ENCODE measurements around the gene AP5M1.
A peak's percentile ranks its signal among the peaks of the same experiment; 100 is the strongest.
"Not testable (repeated sequence)": the region's sequence is repeated elsewhere in the genome, so short reads cannot be mapped to it uniquely, and the experiment has no call there.

The AP5M1 gene

DNA sequence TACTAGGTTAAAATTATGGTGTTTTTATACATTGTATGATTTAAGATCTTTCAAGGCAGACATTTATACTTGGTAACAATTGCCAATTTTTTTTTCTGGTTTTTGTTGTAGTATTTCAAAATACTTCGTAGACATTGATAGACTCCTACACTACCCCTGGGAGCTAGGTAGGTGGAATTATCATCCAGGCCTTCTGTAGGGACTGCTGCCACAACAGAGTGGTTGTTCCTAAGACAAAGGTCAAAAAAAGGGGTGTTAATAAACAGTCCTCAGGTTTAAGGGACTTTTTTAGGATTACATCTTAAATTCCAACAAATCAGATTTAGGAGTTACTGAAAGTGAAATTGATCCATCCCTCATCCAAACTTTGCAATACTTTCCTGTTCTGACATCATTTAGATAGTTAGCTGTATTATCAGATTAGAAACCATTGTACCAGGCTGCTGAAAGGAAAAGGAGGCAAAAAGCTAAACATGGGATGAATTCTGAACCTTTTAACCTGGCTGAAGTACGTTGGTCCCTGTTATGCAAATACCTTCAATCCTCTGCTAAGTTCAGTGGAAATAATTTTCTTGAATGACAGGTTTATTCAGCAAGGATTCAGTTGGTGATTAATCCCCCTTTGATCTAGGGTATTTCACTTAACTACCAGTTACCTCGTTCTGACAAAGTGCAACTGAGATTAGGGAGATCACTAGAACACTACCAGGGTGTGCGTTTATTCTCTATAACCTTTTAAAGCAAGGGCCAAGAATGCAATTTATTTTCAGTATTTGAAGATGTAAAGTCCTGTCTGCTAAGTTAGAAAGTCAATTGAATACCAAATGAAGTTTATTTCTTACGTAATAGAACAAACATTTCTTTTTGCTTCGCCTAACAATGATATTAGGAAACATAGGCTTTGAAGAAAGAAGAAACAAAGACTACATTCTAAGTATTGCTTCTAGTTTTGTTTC, 23.2 kb downstream of the AP5M1 start:
- no peak for DNase-seq

- DNase-seq, result no peak
Measured at GRCh38 chr14:57293866-57294837, 25.4 kb downstream of the AP5M1 start.

DNA sequence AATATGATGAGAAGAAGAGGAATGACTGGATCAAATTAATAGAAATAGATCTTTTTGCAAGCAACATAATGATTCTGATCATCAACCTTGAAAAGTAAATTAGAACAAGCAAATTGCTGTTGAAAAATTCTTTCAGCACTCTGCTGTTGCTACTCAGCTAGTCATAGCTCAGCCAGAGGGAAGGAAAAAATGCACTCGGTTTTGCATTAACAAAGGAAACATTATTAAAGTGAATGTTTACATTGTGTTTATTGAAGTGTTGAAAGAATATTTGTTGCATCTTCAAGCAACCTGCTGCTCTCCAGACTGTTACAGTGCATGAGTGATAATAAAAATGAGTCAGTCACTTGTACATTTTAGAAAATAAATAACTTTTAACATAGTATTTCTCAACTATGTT, 26.5 kb downstream of the AP5M1 start:
- DNase-seq, result no peak

GRCh38 chr14:57297852-57298251, 29.1 kb downstream of the AP5M1 start:
- no peak for DNase-seq

GRCh38 chr14:57299511-57299910, 30.7 kb downstream of the AP5M1 start:
- DNase-seq, result no peak

GRCh38 chr14:57302883-57303282, 34.1 kb downstream of the AP5M1 start:
- DNase-seq, result no peak

- DNase-seq, result no peak
Measured at GRCh38 chr14:57314396-57315089, 45.8 kb downstream of the AP5M1 start.

- DNase-seq, result peak; percentile 74
Measured at GRCh38 chr14:57317248-57317833, 48.6 kb downstream of the AP5M1 start.

DNA sequence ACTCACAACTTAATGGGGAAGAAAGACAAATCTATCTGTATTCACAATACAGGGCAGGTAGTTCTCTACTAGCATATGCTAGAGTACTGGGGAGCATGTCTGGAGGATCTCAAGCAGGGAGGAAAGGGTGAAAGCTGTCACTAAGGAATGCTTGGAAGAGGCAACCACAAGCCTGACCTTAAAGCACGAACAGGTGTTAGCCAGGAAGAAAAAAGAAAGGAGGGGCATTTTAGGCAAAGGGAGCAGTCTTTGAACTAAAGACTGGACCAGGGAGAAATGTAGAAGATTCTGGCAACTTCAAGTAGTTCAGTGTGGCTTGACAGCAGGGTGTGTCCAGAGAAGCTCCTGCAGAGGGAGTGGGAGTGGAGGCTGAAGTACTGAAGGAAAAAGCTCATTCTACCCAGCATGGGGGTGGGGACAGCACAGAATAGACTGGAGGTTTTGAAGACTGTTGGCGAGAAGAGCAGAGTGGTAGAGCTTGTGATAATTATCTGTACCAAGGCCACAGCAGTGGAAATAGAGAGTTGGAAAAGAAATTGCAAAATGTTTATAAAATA, 50.9 kb downstream of the AP5M1 start:
- DNase-seq, result no peak

GRCh38 chr14:57323721-57324120, 55.0 kb downstream of the AP5M1 start:
- no peak for DNase-seq

DNA sequence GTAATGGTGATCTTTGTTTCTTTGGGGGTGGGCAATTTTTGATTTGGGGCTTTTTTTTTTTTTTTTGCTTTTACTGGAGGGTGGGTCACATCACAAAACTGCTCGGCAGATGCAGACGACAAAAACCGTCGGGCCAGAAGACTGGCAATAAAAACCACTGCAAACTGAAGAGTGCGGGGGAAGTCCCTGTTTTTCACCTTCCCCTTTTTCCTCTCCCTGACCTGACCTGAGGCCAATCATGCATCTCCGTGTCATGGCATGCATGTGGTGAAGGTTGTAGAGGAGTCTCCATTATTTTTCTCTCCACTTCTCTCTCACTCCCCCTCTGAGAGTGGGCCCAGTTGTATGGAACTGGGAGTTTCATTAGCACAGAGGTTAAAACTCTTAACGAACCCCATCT, 57.5 kb downstream of the AP5M1 start:
- DNase-seq, result no peak

GRCh38 chr14:57329833-57330232, 61.1 kb downstream of the AP5M1 start:
- no peak for DNase-seq

DNA sequence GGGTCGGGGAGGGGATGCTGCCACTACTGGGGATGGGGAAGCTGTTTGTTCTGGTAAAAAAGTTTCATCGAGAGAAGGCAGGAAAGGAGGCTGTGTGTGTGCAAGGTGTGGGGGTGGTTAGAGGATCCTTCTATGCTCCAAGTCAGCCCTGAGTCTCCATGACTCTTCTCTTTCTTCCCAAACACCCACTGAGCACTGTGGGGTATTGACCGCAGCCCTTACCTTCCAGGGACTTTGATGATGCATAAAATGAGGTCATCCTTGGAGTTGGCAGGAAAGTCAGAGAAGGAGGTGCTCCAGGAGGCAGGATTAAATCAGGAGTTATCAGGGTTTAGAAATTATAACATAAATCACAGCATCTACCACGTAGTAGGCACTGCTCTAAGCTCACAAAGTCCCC, 63.7 kb downstream of the AP5M1 start:
- not testable (repeated sequence) for DNase-seq

DNA sequence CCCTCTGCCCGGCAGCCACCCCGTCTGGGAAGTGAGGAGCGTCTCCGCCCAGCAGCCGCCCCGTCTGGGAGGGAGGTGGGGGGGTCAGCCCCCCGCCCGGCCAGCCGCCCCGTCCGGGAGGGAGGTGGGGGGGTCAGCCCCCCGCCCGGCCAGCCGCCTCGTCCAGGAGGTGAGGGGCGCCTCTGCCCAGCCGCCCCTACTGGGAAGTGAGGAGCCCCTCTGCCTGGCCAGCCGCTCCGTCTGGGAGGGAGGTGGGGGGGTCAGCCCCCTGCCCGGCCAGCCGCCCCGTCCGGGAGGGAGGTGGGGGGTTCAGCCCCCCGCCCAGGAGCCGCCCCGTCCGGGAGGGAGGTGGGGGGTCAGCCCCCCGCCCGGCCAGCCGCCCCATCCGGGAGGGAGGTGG, 65.0 kb downstream of the AP5M1 start:
- DNase-seq, result not testable (repeated sequence)

GRCh38 chr14:57343545-57344297, 75.0 kb downstream of the AP5M1 start:
- peak; percentile 9 for DNase-seq

DNA sequence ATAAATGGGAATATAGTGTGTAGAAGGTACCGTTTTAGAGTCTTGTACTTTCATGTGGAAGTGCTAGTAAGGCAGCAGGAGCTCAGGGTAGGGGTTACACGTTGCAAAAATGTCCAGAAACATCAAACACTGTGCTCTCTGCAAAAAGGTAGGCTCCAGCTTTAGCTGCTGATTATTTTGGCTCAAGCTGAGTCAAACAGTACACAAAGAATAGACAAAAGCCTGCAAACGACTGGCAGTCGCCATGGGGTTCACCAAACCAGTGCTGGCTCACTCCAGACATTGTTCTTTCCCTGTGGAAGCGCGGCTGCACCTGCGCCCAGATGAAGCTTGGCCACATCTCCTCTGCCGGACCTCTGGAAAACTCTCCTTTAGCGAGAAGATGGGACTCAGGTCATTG, 76.3 kb downstream of the AP5M1 start:
- DNase-seq, result no peak

GRCh38 chr14:57346741-57347140, 78.0 kb downstream of the AP5M1 start:
- no peak for DNase-seq
